A549 (cell line): ENCODE measurements around the gene ZBTB8A. TPM values are rescaled to one million over a fixed set of nuclear protein-coding genes. Genes with fewer than 3 reads are reported as not detected.

ENCODE experiments used
- ATAC-seq, 2 experiments: fragments of 200-7000 bp in 1 of 2; fragments of >200 bp in 1 of 2; cut with Nextera tagmentation in 1 of 2; cut with Tn5 transposase in 1 of 2; 3 replicates each; pipeline versions ENCODE4 v1.8.0 to v1.9.1; 2018 to 2020; ENCODE audit warnings: mild to moderate bottlenecking in 1 of 2, moderate library complexity in 1 of 2
- CTCF ChIA-PET: fragments of 300-600 bp; sonication (Branson Sonifier 250); formaldehyde crosslinking; extraction: SDS; loops from one replicate; lab custom pipeline; 2021; ENCODE audit warnings: antibody characterized with exemption, inconsistent platforms; lab: Yijun Ruan, JAX
- POLR2A ChIA-PET: fragments of 350-600 bp; formaldehyde crosslinking; extraction: SDS; loops from one replicate; lab custom pipeline; 2021; ENCODE audit warnings: antibody characterized with exemption, inconsistent platforms; lab: Yijun Ruan, JAX
- DNase-seq, 2 experiments: peaks; one replicate each; pipeline versions ENCODE4 v3.0.0 to v3.0.0-alpha.2; 2011 to 2016; ENCODE audit warnings: low read depth in 1 of 2, low spot score in 1 of 2
- FAIRE-seq: peaks from 2 replicates; lab custom pipeline; 2011; peaks lifted over from hg19 to GRCh38; lab: Jason Lieb, UNC
- H3K27ac ChIP-seq, 2 experiments: fragments of >200 bp; sonication (Bioruptor Twin); formaldehyde crosslinking; 3 replicates each; pipeline ENCODE4 v1.5.1; 2016 to 2017
- H3K4me1 ChIP-seq: fragments of >200 bp; sonication (Bioruptor Twin); formaldehyde crosslinking; 3 replicates; pipeline ENCODE4 v1.6.1; 2016
- H3K4me2 ChIP-seq: fragments of >200 bp; sonication (Bioruptor Twin); formaldehyde crosslinking; 3 replicates; pipeline ENCODE4 v1.6.1; 2016
- H3K4me3 ChIP-seq: fragments of >200 bp; sonication (Bioruptor Twin); formaldehyde crosslinking; 3 replicates; pipeline ENCODE4 v1.5.1; 2016
- H3K9me3 ChIP-seq: fragments of >200 bp; sonication (Bioruptor Twin); formaldehyde crosslinking; 3 replicates; pipeline ENCODE4 v1.6.1; 2016
- BCL3 ChIP-seq: fragments of >200 bp; sonication (Bioruptor Twin); formaldehyde crosslinking; IDR thresholded peaks from 3 replicates; pipeline ENCODE4 v1.6.1; 2016
- BHLHE40 ChIP-seq: IDR thresholded peaks from 2 replicates; pipeline ENCODE4 v1.6.1; 2012; ENCODE audit warnings: low read depth, low read length, inconsistent platforms
- CBX2 ChIP-seq: fragments of 200-600 bp; sonication (generic); IDR thresholded peaks from 2 replicates; pipeline ENCODE4 v1.6.1; 2016; ENCODE audit warnings: low read depth, mild to moderate bottlenecking, borderline replicate concordance
- CHD2 ChIP-seq: fragments of 150-350 bp; IDR thresholded peaks from 2 replicates; pipeline ENCODE4 v1.6.1; 2014; ENCODE audit warnings: low read length; ENCODE audit not compliant: partially characterized antibody
- CHD4 ChIP-seq: fragments of 200-600 bp; sonication (generic); IDR thresholded peaks from 2 replicates; pipeline ENCODE4 v1.6.1; 2016; ENCODE audit warnings: antibody characterized with exemption, mild to moderate bottlenecking, borderline replicate concordance
- EHF ChIP-seq: fragments of 250-450 bp; sonication (Bioruptor Pico); IDR thresholded peaks from 2 replicates; pipeline ENCODE4 v1.5.0; 2020; ENCODE audit warnings: mild to moderate bottlenecking
- EP300 ChIP-seq, 2 experiments: fragments of >200 bp; sonication (Bioruptor Twin); formaldehyde crosslinking; IDR thresholded peaks; 2 replicates in 1 of 2; 3 replicates in 1 of 2; pipeline ENCODE4 v1.6.1; 2016 to 2017
- FOXS1 ChIP-seq: fragments of 250-450 bp; sonication (Bioruptor Pico); IDR thresholded peaks from 2 replicates; pipeline ENCODE4 v1.5.0; 2020; ENCODE audit warnings: mild to moderate bottlenecking, moderate library complexity
- GATA3 ChIP-seq: IDR thresholded peaks from 2 replicates; pipeline ENCODE4 v1.6.1; 2012; ENCODE audit warnings: borderline replicate concordance
- HOXB5 ChIP-seq: fragments of 250-450 bp; sonication (Bioruptor Pico); IDR thresholded peaks from 2 replicates; pipeline ENCODE4 v1.5.0; 2020; ENCODE audit warnings: mild to moderate bottlenecking, moderate library complexity
- JUN ChIP-seq, 2 experiments: fragments of >200 bp; sonication (Bioruptor Twin); formaldehyde crosslinking; IDR thresholded peaks; 2 replicates in 1 of 2; 3 replicates in 1 of 2; pipeline ENCODE4 v1.6.1; 2016 to 2017
- MAFK ChIP-seq: fragments of 450-650 bp; IDR thresholded peaks from 2 replicates; pipeline ENCODE4 v1.6.1; 2014; ENCODE audit not compliant: partially characterized antibody
- MYC ChIP-seq: IDR thresholded peaks from 2 replicates; pipeline ENCODE4 v1.6.1; 2012; ENCODE audit warnings: mild to moderate bottlenecking, inconsistent platforms, low read length, improper control_type of control experiment, borderline replicate concordance
- NPAS2 ChIP-seq: fragments of 250-450 bp; sonication (Bioruptor Pico); IDR thresholded peaks from 2 replicates; pipeline ENCODE4 v1.8.0; 2022; ENCODE audit warnings: mild to moderate bottlenecking, moderate library complexity, borderline replicate concordance
- RAD21 ChIP-seq, 2 experiments: fragments of >200 bp in 1 of 2; sonication (Bioruptor Twin) in 1 of 2; formaldehyde crosslinking in 1 of 2; IDR thresholded peaks in 1 of 2; conservative IDR thresholded peaks in 1 of 2; 2 replicates in 1 of 2; 3 replicates in 1 of 2; pipeline ENCODE4 v1.6.1; 2012 to 2018; ENCODE audit warnings: inconsistent platforms in 1 of 2
- REST ChIP-seq: fragments of 200-600 bp; sonication (generic); IDR thresholded peaks from 2 replicates; pipeline ENCODE4 v1.6.1; 2016; ENCODE audit warnings: antibody characterized with exemption, mild to moderate bottlenecking, moderate library complexity
- ZC3H11A ChIP-seq: fragments of 450-650 bp; IDR thresholded peaks from 2 replicates; pipeline ENCODE4 v1.6.1; 2014; ENCODE audit warnings: antibody characterized with exemption, mild to moderate bottlenecking
- ZNF302 ChIP-seq: fragments of 250-450 bp; sonication (Bioruptor Pico); IDR thresholded peaks from 2 replicates; pipeline ENCODE4 v1.9.0; 2021; ENCODE audit warnings: inconsistent platforms, mild to moderate bottlenecking, moderate library complexity
- WGBS: methylation state at CpG from one replicate; pipeline ENCODE4 v1.1.6; 2017; ENCODE audit errors: missing lambda C conversion rate; 5-methylcytosine and 5-hydroxymethylcytosine counted together
- polyA plus RNA-seq, 4 experiments: library from polyadenylated mRNA; depleted of rRNA in 3 of 4; stranded (reverse); fragments of >200 nt; fragmentation: RNase III in 1 of 4; extraction: RNeasy Plus Mini Kit Qiagen cat#74134 plus additional on column Dnase treatment in 1 of 4; gene quantifications; 2 replicates in 3 of 4; 3 replicates in 1 of 4; pipeline ENCODE4 v1.2.3, GENCODE V29; 2011 to 2017
- TF ChIP-seq, protein P1 (sequence below): fragments of >200 bp; sonication (Bioruptor Twin); formaldehyde crosslinking; IDR thresholded peaks from 2 replicates; pipeline ENCODE4 v1.6.1; 2016
- TF ChIP-seq, protein P2 (sequence below): IDR thresholded peaks from 2 replicates; pipeline ENCODE4 v1.6.1; 2012
- TF ChIP-seq, protein P3 (sequence below): IDR thresholded peaks from 2 replicates; pipeline ENCODE4 v1.6.1; 2012

Gene ZBTB8A
- polyA plus RNA-seq, 2 of the 4 experiments (the other 2 are of a cell fraction) = 2.7 to 6.0 TPM

DNA sequence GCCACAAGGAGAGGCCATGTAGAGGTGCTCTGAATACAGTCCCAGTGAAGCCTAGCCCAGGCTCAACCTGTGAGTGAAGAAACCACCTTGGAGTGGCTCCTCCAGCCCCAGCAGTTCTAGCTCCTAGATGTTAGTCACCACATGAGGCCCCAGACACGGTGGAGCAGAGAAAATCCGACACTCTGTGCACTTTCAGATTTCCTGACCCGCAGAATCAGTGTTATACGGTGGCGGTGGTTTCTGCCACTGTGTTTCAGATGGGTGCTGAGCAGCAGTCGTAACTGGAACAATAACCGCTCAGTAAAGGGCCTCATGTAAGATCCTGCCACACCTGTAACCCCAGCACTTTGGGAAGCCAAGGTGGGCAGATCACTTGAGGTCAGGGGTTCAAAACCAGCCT is 36.1 kb upstream of the ZBTB8A start:
- Histone ChIP-seq H3K4me2 (no peak overlapping the region), H3K4me3 (no peak overlapping the region), H3K4me1 (no peaks in the 10 kb centered on the region; the same call in 2 of the 3 replicates), H3K9me3 (no peaks in the 10 kb centered on the region), H3K27ac (no peak overlapping the region)
- no peak for TF ChIP-seq BCL3
- no peak for TF ChIP-seq EHF (CRISPR knock-in tag)
- TF ChIP-seq CHD4 = no peak
- TF ChIP-seq HOXB5 (CRISPR knock-in tag) = no peak
- TF ChIP-seq MAFK = no peak
- TF ChIP-seq JUN (IDR thresholded peaks at IDR 0.05) = no peak
- TF ChIP-seq EP300 (IDR thresholded peaks at IDR 0.05) = no peak
- no peak for TF ChIP-seq NPAS2 (CRISPR knock-in tag)
- no peak for TF ChIP-seq CHD2
- no peak for TF ChIP-seq FOXS1 (CRISPR knock-in tag)
- no peak for TF ChIP-seq MYC
- TF ChIP-seq, protein P1, sequence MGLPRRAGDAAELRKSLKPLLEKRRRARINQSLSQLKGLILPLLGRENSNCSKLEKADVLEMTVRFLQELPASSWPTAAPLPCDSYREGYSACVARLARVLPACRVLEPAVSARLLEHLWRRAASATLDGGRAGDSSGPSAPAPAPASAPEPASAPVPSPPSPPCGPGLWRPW = no peak
- no peak for TF ChIP-seq RAD21 (conservative IDR thresholded peaks at IDR 0.05 in 1 of 2, IDR thresholded peaks at IDR 0.05 in 1 of 2)
- no peak for TF ChIP-seq REST
- no peak for TF ChIP-seq CBX2
- TF ChIP-seq, protein P2, sequence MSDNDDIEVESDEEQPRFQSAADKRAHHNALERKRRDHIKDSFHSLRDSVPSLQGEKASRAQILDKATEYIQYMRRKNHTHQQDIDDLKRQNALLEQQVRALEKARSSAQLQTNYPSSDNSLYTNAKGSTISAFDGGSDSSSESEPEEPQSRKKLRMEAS = no peak
- no peak for TF ChIP-seq ZNF302
- no peak for ATAC-seq
- CTCF ChIA-PET = interaction anchor here (0.6 kb wide), 1 partner anchor 324 kb away, joined by 3 read pairs; no protein-coding TSS in a partner anchor
- POLR2A ChIA-PET = no interaction called here
- DNase-seq = no peak
- FAIRE-seq = no peak
- WGBS = 92% methylated on average over 6 of the region's 7 CpGs

DNA sequence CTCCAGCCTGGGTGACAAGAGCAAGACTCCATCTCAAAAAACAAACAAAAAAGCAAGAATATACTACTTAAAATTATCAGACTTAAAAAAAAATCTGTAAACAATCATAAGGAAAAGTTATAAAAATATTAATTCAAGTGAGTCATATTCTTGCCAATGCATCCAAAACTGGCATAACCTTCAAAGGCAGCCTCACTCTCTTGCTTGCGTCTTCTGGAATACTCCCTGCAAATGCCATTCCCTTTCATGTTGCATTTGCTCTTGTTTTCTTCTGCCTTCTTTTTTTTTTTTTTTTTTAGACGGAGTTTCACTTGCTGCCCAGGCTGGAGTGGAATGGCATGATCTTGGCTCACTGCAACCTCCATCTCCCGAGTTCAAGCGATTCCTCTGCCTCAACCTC is 32.2 kb upstream of the ZBTB8A start:
- DNase-seq (no peak), ATAC-seq (no peak), FAIRE-seq (no peak)
- POLR2A ChIA-PET = no interaction called here
- 0 out of 3 replicates have a peak, but pooled peaks cover 3% of the 10 kb centered on the region for H3K4me1 ChIP-seq
- H3K9me3 ChIP-seq = 0 out of 3 replicates have a peak, but pooled peaks cover 4% of the 10 kb centered on the region
- no peak overlapping the region for H3K27ac ChIP-seq
- no peak overlapping the region for H3K4me3 ChIP-seq
- WGBS = 64% methylated on average over 4 of the region's 4 CpGs
- no peak overlapping the region for H3K4me2 ChIP-seq
- CTCF ChIA-PET = no interaction called here
- TF ChIP-seq BHLHE40 = no peak
- TF ChIP-seq, protein P3, sequence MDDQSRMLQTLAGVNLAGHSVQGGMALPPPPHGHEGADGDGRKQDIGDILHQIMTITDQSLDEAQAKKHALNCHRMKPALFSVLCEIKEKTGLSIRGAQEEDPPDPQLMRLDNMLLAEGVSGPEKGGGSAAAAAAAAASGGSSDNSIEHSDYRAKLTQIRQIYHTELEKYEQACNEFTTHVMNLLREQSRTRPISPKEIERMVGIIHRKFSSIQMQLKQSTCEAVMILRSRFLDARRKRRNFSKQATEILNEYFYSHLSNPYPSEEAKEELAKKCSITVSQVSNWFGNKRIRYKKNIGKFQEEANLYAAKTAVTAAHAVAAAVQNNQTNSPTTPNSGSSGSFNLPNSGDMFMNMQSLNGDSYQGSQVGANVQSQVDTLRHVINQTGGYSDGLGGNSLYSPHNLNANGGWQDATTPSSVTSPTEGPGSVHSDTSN = no peak
- TF ChIP-seq, protein P2 = no peak
- no peak for TF ChIP-seq GATA3
- no peak for TF ChIP-seq ZC3H11A
- no peak for TF ChIP-seq RAD21 (conservative IDR thresholded peaks at IDR 0.05 in 1 of 2, IDR thresholded peaks at IDR 0.05 in 1 of 2)
